ENCODE data around the gene SDHC. TPM values are rescaled to one million over a fixed set of nuclear protein-coding genes. Genes with fewer than 3 reads are reported as not detected.

The SDHC gene
- total and polyA plus RNA-seq, 4 donors, result 52.5 to 204 (median 130) TPM

GRCh38 chr1:161378014-161378413 is 63.8 kb downstream of the SDHC start:
- no peaks in the 10 kb centered on the region for H3K27me3 ChIP-seq (ENCODE audit: control insufficient read depth in 3 of 3, insufficient read depth in 3 of 3, low read length in 2 of 3)
- no peak overlapping the region for H3K27ac ChIP-seq (ENCODE audit: low read depth in 1 of 2, low read length in 1 of 2)
- H3K4me1 ChIP-seq (ENCODE audit: control insufficient read depth in 5 of 5, insufficient read depth in 5 of 5, low read length in 5 of 5), result no peaks in the 10 kb centered on the region
- no peaks in the 10 kb centered on the region for H3K36me3 ChIP-seq (ENCODE audit: control insufficient read depth in 4 of 4, insufficient read depth in 4 of 4, low read length in 4 of 4)
- no peak overlapping the region for H3K4me3 ChIP-seq
- no peak overlapping the region for H3K9ac ChIP-seq (ENCODE audit: insufficient read depth in 1 of 2, low read length in 2 of 2)
- DNase-seq (no peak), ATAC-seq (ENCODE audit: insufficient read depth, low FRiP score) (no peak)
- 88 to 89% methylated on average over 5 of the region's 5 CpGs for WGBS, 2 donors
- no peak for TF ChIP-seq CTCF (IDR thresholded peaks at IDR 0.05; ENCODE audit: control extremely low read depth, extremely low read depth)
- no peaks in the 10 kb centered on the region for H3K9me3 ChIP-seq (ENCODE audit: control insufficient read depth in 4 of 4, insufficient read depth in 3 of 4, low read length in 3 of 4)

GRCh38 chr1:161379071-161379470 is 64.9 kb downstream of the SDHC start:
- no peaks in the 10 kb centered on the region for H3K9me3 ChIP-seq (ENCODE audit: control insufficient read depth in 4 of 4, insufficient read depth in 3 of 4, low read length in 3 of 4)
- H3K27me3 ChIP-seq (ENCODE audit: control insufficient read depth in 3 of 3, insufficient read depth in 3 of 3, low read length in 2 of 3), result no peaks in the 10 kb centered on the region
- H3K36me3 ChIP-seq (ENCODE audit: control insufficient read depth in 4 of 4, insufficient read depth in 4 of 4, low read length in 4 of 4), result no peaks in the 10 kb centered on the region
- no peak overlapping the region for H3K4me3 ChIP-seq
- no peak overlapping the region for H3K9ac ChIP-seq (ENCODE audit: insufficient read depth in 1 of 2, low read length in 2 of 2)
- H3K27ac ChIP-seq (ENCODE audit: low read depth in 1 of 2, low read length in 1 of 2), result no peak overlapping the region
- peak; percentile 53 for ATAC-seq (ENCODE audit: insufficient read depth, low FRiP score)
- TF ChIP-seq CTCF (IDR thresholded peaks at IDR 0.05; ENCODE audit: control extremely low read depth, extremely low read depth), result no peak
- 80 to 83% methylated on average over 18 of the region's 18 CpGs for WGBS, 2 donors
- no peaks in the 10 kb centered on the region for H3K4me1 ChIP-seq (ENCODE audit: control insufficient read depth in 5 of 5, insufficient read depth in 5 of 5, low read length in 5 of 5)
- peak in 2 of 3 donors; percentile 69 to 78 for DNase-seq

DNA sequence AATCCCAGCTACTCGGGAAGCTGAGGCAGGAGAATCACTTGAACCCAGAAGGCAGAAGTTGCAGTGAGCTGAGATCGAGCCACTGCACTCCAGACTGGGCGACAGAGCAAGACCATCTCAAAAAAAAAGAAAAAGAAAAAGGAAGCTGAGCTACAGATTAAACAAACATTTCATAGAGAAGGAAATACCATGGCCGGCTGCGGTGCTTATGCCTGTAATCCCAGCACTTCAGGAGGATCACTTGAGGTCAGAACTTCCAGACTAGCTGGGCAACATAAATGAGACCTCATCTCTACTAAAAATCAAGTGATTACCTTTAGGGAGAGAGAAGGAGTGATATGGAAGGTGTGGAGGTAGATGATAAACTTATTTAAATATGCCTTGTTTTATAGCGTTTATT is 67.5 kb downstream of the SDHC start:
- H3K27ac ChIP-seq (ENCODE audit: low read depth in 1 of 2, low read length in 1 of 2), result no peak overlapping the region
- no peaks in the 10 kb centered on the region for H3K27me3 ChIP-seq (ENCODE audit: control insufficient read depth in 3 of 3, insufficient read depth in 3 of 3, low read length in 2 of 3)
- 24 to 26% methylated on average over 6 of the region's 6 CpGs for WGBS, 2 donors
- DNase-seq (no peak), ATAC-seq (ENCODE audit: insufficient read depth, low FRiP score) (no peak)
- no peak overlapping the region for H3K4me3 ChIP-seq
- no peaks in the 10 kb centered on the region for H3K9me3 ChIP-seq (ENCODE audit: control insufficient read depth in 4 of 4, insufficient read depth in 3 of 4, low read length in 3 of 4)
- TF ChIP-seq CTCF (IDR thresholded peaks at IDR 0.05; ENCODE audit: control extremely low read depth, extremely low read depth), result no peak
- H3K36me3 ChIP-seq (ENCODE audit: control insufficient read depth in 4 of 4, insufficient read depth in 4 of 4, low read length in 4 of 4), result no peaks in the 10 kb centered on the region
- H3K9ac ChIP-seq (ENCODE audit: insufficient read depth in 1 of 2, low read length in 2 of 2), result no peak overlapping the region
- no peaks in the 10 kb centered on the region for H3K4me1 ChIP-seq (ENCODE audit: control insufficient read depth in 5 of 5, insufficient read depth in 5 of 5, low read length in 5 of 5)

All from lung (tissue), 12 donors.